ENCODE data around the gene TPCN2.
A peak's percentile ranks its signal among the peaks of the same experiment; 100 is the strongest.

The TPCN2 gene

DNA sequence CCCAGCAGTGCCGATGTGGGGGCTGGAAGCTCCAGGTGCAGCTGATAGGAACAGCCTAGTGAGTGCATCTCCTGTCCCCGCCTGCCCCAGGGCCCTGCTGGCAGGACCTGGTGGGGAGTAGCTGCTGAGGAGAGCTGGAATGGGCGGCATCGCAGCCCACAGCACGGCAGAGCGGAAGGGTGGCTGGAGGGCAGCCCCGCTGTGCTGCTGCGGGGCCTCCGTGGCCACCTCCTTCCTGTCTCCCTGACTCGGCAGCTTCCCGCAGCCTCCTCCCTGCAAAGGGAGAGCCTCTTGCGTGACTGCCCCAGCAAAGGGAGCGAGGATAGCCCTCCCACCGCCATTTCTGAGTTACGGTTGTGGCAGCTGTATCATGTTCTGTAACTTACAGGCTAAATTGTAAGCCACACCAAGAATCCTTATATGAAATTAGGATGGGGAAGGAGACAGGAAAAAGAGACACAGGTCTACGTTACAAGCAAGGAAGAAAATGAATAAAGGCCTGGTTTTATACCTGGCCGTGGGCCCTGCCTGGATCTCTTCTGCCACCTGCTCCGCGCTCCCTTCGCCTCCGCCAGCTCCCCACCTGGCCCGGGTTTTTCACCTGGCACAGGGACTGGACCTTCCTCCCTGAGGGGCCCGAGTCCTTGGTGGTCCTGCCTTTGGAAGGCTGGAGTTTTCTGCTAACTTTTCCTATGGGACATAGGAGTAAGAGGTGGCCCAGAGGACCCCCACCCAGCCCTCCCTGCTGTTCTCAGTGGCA is 10.0 kb downstream of the TPCN2 start:
- DNase-seq, result no peak

DNA sequence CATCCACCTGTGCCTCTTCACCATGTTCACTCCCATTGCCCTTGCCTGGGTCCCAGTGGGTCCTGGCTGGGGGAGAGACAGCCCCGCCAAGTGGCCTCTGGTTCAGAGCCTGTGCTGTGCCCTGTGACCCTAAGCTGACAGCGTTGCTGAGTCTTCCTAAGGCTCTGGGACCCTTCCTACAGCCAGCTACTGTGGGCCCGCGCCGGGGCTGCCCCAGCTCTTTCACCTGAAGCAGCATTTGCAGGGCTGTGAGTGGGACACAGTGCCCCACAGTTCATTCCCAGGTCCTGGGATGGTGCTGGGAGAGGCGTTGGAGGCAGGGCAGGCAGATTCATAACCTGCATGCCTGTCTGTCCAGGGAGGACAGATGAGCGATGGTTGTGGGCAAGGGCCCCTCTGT is 10.7 kb downstream of the TPCN2 start:
- DNase-seq, result no peak

DNA sequence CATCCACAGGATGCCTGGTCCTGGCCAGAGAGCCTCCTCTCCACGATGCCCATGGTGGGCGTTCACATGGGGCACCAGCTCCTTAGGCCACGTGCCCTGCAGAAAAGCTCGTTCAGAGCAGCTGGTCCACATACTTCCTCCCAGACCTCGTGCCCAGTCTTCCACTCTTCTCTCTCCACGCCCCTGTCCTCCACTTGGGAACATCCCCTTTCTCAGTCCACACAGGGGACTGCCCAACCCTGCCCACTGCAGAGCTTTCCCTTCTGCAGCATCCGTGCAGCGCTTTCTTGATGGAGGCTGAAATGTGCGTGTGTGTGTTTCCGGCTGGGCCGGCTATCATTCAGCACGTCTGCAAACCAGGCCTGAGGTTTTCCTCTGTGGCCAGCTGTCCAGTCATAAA is 11.3 kb downstream of the TPCN2 start:
- no peak for DNase-seq

GRCh38 chr11:69060806-69061712 is 12.3 kb downstream of the TPCN2 start:
- DNase-seq, result no peak

- no peak for DNase-seq
Measured at GRCh38 chr11:69061713-69062053, 13.0 kb downstream of the TPCN2 start.

GRCh38 chr11:69062169-69062855 is 13.6 kb downstream of the TPCN2 start:
- no peak for DNase-seq

DNA sequence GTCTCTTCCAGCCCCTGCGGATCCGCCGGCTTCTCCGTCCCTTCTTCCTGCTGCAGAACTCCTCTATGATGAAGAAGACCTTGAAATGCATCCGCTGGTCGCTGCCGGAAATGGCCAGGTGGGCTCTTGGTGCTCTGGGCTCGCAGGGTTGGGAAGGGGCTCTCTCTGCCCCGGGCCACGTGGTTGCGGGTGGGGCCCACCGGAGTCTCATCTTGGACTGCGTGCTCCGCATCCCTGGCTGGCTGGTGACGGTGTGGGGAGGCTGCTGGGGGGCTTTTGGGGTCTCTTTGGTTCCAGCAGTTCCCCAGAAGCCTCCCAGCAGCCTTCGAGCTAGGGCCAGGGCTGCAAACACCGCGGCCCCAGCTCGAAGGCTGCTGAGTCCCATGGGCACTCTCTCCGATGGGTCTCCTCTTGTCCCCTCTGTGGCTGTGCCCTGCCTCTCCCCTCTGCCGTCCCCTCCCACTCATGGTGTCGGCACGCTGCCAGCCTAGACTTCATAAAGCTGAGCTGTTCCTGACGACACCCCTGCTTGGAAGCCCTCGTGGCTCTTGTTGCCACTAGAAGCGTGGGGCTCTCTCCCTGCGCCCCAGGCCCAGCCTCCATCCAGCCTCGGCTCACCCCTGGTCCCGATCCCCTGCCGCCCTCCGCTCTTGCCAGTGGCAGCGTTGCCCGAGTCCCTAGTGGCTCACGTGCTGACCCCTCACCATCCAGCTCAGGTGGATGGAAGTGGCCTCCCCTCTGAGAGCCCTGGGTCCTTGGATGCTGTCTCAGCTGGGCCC is 14.3 kb downstream of the TPCN2 start:
- no peak for DNase-seq

DNA sequence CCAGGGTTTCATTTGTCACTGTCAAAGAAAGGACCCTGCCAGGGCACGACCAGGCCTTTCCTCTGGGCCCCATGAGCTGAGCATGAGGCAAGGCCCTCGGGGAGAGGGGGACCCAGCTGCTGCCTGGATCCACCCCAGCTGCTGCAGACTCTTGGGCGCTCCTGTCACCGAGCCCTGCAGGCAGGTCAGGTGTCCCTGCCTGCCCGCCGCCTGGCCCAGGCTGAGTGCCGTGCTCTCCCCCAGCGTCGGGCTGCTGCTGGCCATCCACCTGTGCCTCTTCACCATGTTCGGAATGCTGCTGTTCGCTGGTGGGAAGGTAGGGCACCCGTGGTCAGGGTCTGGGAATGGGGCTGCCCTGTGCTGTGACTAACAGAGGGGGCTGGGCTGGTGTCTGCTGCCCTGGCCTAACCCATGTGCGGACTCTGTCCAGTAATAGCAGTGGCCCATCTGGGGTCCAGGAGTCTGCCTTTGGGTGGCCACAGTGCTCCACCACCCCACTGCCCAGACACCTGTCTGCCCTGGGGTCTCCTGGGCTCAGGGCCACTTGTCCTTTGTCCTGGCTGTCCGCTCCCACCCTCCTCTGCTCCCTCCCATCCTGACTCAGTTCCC is 15.0 kb downstream of the TPCN2 start:
- DNase-seq, result no peak

GRCh38 chr11:69064394-69064957 is 15.7 kb downstream of the TPCN2 start:
- DNase-seq, result no peak

- DNase-seq, result no peak
Measured at GRCh38 chr11:69065147-69065710, 16.5 kb downstream of the TPCN2 start.

GRCh38 chr11:69066122-69067112 is 17.7 kb downstream of the TPCN2 start:
- DNase-seq, result no peak

DNA sequence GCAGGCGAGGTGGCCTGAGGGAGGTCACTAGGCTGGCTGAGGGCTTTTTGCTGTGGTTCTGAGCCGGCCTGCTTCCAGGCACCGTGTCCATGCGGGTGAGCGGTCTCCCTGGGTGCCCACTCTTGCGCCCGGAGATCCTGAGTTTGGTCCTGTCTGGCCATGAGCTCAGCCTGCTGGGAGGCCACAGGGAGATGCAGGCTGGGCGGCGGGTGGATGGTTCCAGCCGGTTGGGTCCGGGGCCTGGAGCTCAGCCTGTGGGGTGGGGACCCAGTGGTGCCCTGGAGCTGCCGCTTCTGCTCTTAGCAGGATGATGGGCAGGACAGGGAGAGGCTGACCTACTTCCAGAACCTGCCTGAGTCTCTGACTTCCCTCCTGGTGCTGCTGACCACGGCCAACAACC is 18.5 kb downstream of the TPCN2 start:
- no peak for DNase-seq

GRCh38 chr11:69071086-69071800 is 22.5 kb downstream of the TPCN2 start:
- no peak for DNase-seq

- DNase-seq, result no peak
Measured at GRCh38 chr11:69071956-69072355, 23.2 kb downstream of the TPCN2 start.

GRCh38 chr11:69073469-69073868 is 24.7 kb downstream of the TPCN2 start:
- no peak for DNase-seq

DNA sequence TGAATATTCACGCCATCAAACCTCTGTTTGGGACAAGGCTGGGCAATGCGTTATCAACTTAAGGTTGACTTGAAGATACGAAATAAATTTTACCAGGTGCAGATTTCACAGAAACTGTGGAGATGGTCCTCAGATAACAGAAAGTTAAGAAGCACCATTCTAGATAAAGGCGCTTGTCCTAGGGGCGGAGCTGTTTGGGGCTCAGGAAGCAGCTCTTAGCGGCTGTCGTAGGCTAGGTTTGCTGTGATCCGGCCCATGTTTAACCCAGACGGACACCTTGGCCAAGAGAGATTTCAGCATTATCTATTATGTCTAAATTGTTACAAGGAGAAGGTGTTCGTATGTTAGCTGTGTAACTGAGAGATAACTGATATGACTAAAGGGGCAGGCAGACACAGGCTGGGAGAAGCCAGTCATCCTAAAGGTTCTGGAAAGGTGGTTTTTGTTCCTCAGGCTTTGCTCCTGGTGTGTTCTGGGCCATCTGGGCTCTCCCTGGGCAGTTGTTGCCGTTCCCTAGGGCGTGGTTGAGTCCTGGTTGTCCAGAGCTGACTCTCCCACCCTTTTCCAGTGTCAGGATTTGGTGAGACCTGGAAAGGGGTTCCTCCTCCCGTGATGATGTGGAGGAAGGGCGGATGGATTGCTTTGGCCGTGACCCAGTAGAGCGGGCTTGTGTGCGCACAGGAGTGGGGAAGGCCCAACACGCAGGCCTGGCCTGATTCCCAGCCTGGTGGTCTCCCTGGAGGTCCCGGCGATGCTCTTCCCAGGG is 25.8 kb downstream of the TPCN2 start:
- DNase-seq, result no peak

DNA sequence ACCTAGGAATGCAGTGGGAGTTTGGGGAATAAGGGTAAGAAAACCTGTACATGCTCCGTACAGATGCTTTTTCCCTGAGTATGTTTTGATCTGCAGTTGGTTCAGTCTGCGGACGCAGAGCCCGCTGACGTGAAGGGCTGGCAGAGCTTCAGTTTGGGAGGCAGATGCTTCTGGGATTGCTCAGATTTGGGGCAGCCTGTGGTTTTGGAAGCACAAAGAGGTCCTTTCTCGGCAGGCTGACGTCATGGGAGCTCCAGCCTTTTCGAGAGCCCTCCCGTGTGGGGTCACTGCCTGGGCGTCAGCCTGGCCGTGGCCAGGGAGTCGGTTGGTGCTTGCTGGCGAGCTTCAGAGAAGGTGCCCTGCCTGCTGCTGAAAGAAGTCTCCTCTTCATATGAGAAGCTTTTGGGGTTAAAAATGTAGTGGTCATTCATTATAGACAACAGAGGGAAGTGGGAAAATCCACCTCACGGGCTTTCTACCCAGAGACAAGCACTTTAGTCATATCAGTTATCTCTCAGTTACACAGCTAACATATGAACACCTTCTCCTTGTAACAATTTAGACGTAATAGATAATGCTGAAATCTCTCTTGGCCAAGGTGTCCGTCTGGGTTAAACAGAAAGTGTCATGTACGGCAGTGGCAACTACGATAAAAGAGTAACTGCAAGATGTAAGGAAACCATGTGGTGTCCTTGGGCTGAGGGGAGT is 26.8 kb downstream of the TPCN2 start:
- peak; percentile 70 for DNase-seq

GRCh38 chr11:69076129-69076791 is 27.5 kb downstream of the TPCN2 start:
- no peak for DNase-seq
